T-helper 2 cell treated with Interferon-gamma antibody and Interleukin-4, amounts not matched to agents 5 μg/mL and 100 μg/mL, for 36 hours (primary cell): ENCODE measurements around the gene LTBP2.

Experiments
- DNase-seq: peaks from one replicate; pipeline ENCODE4 v3.0.0; 2021; ENCODE audit warnings: low spot score
- H3K27ac Mint-ChIP-seq: one replicate; pipeline ENCODE4 v1.8.0; 2021; ENCODE audit warnings: mild to moderate bottlenecking, mixed read lengths
- H3K27me3 Mint-ChIP-seq: one replicate; pipeline ENCODE4 v1.8.0; 2021; ENCODE audit warnings: low read depth, mixed read lengths
- H3K36me3 Mint-ChIP-seq: one replicate; pipeline ENCODE4 v1.8.0; 2021; ENCODE audit warnings: low read depth, mixed read lengths
- H3K4me1 Mint-ChIP-seq: one replicate; pipeline ENCODE4 v1.8.0; 2021; ENCODE audit warnings: low read depth, mixed read lengths
- H3K4me3 Mint-ChIP-seq: one replicate; pipeline ENCODE4 v1.8.0; 2022; ENCODE audit warnings: mild to moderate bottlenecking, moderate library complexity, mixed read lengths
- H3K9me3 Mint-ChIP-seq: one replicate; pipeline ENCODE4 v1.8.0; 2021; ENCODE audit warnings: mixed read lengths

Gene LTBP2

DNA sequence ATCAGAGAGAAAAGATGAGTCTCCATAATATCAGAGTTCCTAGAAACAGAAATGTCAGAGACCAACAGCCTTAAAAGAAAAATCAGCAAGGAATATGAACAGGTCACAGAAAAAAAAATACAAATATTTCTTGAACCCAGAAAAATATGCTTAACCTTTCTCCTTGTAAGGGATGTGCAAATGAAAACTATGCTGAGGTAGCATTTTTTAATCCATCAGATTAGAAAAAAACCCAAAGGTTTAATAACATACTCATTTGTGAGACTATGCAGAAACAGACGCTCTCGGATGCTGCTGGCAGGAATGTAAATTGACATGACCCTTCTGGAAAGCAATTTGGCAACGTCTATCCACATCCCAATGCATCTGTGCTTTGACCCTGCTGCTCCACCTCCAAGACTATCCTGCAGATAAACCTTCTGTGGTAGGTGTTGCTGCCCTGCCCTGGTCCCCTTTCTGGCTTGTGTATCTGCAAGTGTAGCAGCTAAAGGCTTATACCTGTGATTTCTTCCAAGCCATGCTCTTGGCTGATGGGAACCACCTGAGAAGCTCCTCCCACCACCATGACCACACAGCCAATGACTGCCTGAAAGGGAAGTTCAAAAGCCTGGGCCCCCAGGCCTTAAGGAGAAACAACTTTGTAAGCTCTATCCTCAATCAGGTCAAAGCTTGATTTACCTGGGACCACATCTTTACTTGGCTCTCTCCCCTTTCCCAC lies 49.4 kb downstream of the LTBP2 start:
- no peak for DNase-seq
- H3K36me3 Mint-ChIP-seq: no peaks in the 10 kb centered on the region
- H3K4me1 Mint-ChIP-seq: no peaks in the 10 kb centered on the region
- H3K27me3 Mint-ChIP-seq: peaks cover 7% of the 10 kb centered on the region
- H3K9me3 Mint-ChIP-seq: no peaks in the 10 kb centered on the region
- no peak overlapping the region for H3K4me3 Mint-ChIP-seq
- H3K27ac Mint-ChIP-seq: no peak overlapping the region

DNA sequence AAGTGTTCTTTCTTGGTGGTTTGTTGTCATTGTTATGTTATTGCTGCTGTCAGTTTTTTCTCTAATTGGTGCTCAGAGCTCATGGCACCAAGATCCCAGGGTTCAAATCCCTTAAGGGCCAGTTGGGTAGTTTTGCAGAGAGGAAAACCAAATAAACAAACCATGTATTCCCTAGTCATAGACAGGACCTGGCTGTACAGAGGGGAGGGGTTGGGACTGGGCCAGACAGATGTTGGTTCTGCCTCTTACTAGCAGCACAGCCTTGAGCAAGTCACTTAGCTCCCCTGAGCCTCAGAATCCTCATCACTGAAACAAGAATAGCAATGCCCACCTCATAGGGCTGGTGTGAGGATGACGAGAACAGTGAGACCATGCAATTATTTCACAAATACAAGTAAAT lies 53.4 kb downstream of the LTBP2 start:
- Mint-ChIP-seq H3K9me3 (no peaks in the 10 kb centered on the region), H3K27ac (no peak overlapping the region), H3K4me1 (no peaks in the 10 kb centered on the region), H3K27me3 (peaks cover 4% of the 10 kb centered on the region), H3K36me3 (no peaks in the 10 kb centered on the region), H3K4me3 (no peak overlapping the region)
- no peak for DNase-seq

- no peaks in the 10 kb centered on the region for H3K4me1 Mint-ChIP-seq
Measured at GRCh38 chr14:74557691-74558090, 54.3 kb downstream of the LTBP2 start.

GRCh38 chr14:74555476-74556050 lies 56.5 kb downstream of the LTBP2 start:
- Mint-ChIP-seq H3K4me3 (no peak overlapping the region), H3K36me3 (no peaks in the 10 kb centered on the region), H3K9me3 (no peaks in the 10 kb centered on the region), H3K27me3 (no peaks in the 10 kb centered on the region), H3K27ac (no peak overlapping the region), H3K4me1 (no peaks in the 10 kb centered on the region)
- DNase-seq: no peak

More at GRCh38 chr14:74557691-74558090, 54.3 kb downstream of the LTBP2 start:
- Mint-ChIP-seq H3K27me3 (peaks cover 3% of the 10 kb centered on the region), H3K4me3 (no peak overlapping the region), H3K27ac (no peak overlapping the region), H3K36me3 (no peaks in the 10 kb centered on the region), H3K9me3 (no peaks in the 10 kb centered on the region)
- no peak for DNase-seq

DNA sequence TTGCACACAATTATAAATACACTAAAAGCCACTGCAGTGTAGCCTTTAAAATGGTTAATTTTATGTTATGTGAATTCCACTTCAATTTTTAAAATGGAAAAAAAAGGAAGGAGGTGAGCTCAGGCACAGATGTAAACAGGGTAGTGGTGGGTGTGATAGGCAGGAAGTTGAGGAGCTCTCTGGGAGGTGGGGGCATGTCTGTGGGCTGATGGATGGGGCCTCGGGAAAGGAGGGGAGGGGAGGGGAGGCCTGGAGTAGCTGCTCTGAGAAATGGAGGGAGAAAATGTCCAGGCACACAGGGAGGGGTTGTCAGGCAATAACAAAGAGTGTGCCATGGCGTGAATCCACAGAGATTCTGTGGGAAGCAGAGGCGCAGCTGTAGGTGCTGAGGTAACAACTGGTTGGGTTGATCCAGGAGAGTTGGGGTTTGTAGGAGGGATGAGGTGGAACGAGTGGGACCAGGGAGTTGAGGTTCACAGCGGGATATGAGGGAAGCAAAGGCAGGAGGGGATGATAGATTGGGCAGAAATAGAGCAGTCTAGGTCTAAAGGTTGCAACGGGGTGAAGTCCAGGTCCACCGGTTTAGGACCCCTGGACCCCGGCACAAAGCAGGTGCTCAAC lies 57.2 kb downstream of the LTBP2 start:
- H3K27me3 Mint-ChIP-seq: no peaks in the 10 kb centered on the region
- no peak overlapping the region for H3K4me3 Mint-ChIP-seq
- no peaks in the 10 kb centered on the region for H3K9me3 Mint-ChIP-seq
- no peaks in the 10 kb centered on the region for H3K36me3 Mint-ChIP-seq
- no peak for DNase-seq
- H3K4me1 Mint-ChIP-seq: no peaks in the 10 kb centered on the region
- no peak overlapping the region for H3K27ac Mint-ChIP-seq

DNA sequence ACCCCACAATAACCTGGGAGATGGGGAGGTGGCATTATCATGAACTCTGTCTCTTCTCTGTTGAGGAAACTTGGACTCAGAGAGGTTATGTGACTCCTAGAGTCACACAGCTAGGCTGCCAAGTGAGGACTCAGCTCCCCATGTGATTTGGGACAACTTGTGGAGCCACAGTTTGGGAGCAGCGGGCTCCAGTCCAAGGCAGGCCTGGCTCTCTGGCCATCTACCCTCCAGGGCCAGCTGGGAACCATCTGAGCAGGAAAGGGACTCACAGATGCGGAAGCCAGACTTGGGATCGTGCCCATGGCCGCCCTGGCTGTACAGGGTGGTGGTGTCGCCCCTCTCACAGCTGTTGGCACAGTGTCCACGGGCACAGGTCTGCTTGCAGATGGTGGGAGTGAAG lies 59.4 kb downstream of the LTBP2 start:
- H3K4me1 Mint-ChIP-seq: no peaks in the 10 kb centered on the region
- H3K4me3 Mint-ChIP-seq: no peak overlapping the region
- no peak for DNase-seq
- H3K27ac Mint-ChIP-seq: no peak overlapping the region
- no peaks in the 10 kb centered on the region for H3K9me3 Mint-ChIP-seq
- H3K36me3 Mint-ChIP-seq: no peaks in the 10 kb centered on the region
- H3K27me3 Mint-ChIP-seq: no peaks in the 10 kb centered on the region

- DNase-seq: no peak
- Mint-ChIP-seq H3K27ac (no peak overlapping the region), H3K36me3 (no peaks in the 10 kb centered on the region), H3K4me1 (no peaks in the 10 kb centered on the region), H3K27me3 (no peaks in the 10 kb centered on the region), H3K9me3 (no peaks in the 10 kb centered on the region), H3K4me3 (no peak overlapping the region)
Measured at GRCh38 chr14:74551431-74552371, 60.3 kb downstream of the LTBP2 start.

DNA sequence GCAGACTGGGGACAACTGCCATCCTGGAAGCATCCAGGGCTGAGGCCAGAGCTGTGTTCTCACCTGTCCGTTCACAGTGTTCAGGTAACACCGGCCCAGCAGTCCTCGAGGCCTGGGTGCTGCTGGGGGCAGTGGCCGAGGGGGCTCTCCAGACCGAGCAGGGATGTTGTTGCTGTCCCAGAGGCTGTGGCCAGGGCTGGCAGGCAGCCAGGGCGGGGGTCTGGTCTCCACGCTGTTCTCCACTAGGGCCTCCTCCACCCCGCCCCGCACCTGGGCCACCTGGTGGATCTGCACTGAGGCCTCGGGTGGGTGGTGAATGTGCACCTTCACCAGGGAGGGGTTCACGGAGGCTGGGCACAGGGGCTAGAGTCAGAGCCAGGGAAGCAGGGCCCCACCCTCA lies 61.0 kb downstream of the LTBP2 start:
- H3K27me3 Mint-ChIP-seq: no peaks in the 10 kb centered on the region

DNA sequence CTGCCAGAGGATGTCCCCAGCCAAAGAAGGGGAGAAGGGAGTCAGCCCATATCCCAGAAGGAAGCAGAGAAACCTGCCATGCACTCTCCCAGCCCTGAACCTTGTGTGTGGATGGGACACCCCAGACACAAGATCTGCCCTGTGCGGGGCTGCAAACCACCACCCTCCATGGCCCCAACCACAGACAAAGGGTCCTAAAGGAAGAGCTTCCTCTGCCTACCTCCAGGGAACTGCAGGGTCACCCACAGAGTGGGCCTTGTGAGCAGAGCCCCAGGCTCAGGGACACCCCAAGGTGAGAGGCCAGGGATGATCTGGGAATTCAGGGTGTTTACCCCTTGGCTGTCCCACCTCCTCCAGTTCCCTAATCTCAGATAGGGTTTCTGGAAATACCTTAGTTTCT lies 62.0 kb downstream of the LTBP2 start:
- H3K9me3 Mint-ChIP-seq: no peaks in the 10 kb centered on the region
- H3K27ac Mint-ChIP-seq: no peak overlapping the region
- no peak for DNase-seq
- H3K4me1 Mint-ChIP-seq: no peaks in the 10 kb centered on the region
- H3K4me3 Mint-ChIP-seq: no peak overlapping the region
- H3K27me3 Mint-ChIP-seq: no peaks in the 10 kb centered on the region
- no peaks in the 10 kb centered on the region for H3K36me3 Mint-ChIP-seq

More for the DNA sequence above, 61.0 kb downstream of the LTBP2 start:
- H3K36me3 Mint-ChIP-seq: no peaks in the 10 kb centered on the region
- H3K4me1 Mint-ChIP-seq: no peaks in the 10 kb centered on the region
- no peaks in the 10 kb centered on the region for H3K9me3 Mint-ChIP-seq
- no peak overlapping the region for H3K4me3 Mint-ChIP-seq
- no peak for DNase-seq
- no peak overlapping the region for H3K27ac Mint-ChIP-seq

DNA sequence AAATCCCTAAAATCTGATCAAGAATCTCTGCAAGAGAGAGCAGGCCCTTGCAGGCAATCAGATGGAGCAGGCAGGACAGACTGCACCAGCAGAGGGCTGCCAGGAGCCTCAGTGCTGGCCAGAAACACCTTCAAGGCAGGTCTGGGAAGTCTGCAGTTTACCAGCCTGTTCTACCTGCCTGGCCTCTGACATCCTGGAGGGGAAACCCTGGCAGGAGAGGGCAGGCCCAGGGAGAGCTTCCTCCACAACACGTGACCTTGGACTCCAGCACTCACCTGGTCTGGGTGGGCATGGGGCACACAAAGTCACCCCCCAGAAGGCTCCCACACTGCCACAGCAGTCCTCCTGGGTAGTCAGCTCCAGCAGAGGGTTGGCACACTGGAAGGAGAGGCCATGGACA lies 62.4 kb downstream of the LTBP2 start:
- no peaks in the 10 kb centered on the region for H3K9me3 Mint-ChIP-seq
- no peak overlapping the region for H3K27ac Mint-ChIP-seq
- H3K27me3 Mint-ChIP-seq: no peaks in the 10 kb centered on the region
- no peak overlapping the region for H3K4me3 Mint-ChIP-seq
- H3K36me3 Mint-ChIP-seq: no peaks in the 10 kb centered on the region
- DNase-seq: no peak
- H3K4me1 Mint-ChIP-seq: no peaks in the 10 kb centered on the region

DNA sequence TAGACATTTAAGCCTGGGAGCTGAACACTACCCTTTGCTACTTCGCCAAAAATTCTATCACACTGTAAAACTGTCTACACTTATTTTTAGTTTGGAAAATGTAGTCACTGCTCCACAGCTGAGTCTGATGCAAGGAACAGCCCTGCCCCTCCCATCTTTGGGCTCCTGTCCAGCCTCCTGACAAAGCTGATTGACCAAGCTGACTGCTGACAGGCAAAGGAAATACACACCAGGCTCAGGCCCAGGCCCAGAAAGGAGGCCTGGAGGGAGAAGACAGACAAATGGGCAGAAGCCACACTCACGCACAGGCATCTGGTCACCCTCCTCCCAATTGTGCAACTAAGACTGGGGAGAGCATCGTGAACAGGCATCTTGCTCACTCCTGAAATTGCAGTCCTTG lies 63.2 kb downstream of the LTBP2 start:
- Mint-ChIP-seq H3K9me3 (no peaks in the 10 kb centered on the region), H3K27me3 (no peaks in the 10 kb centered on the region), H3K4me3 (no peak overlapping the region), H3K36me3 (no peaks in the 10 kb centered on the region), H3K4me1 (no peaks in the 10 kb centered on the region), H3K27ac (no peak overlapping the region)
- DNase-seq: no peak

- Mint-ChIP-seq H3K27me3 (no peaks in the 10 kb centered on the region), H3K4me3 (no peak overlapping the region), H3K4me1 (no peaks in the 10 kb centered on the region), H3K9me3 (no peaks in the 10 kb centered on the region), H3K27ac (no peak overlapping the region), H3K36me3 (no peaks in the 10 kb centered on the region)
- no peak for DNase-seq
Measured at GRCh38 chr14:74547331-74547927, 64.6 kb downstream of the LTBP2 start.

- no peaks in the 10 kb centered on the region for H3K9me3 Mint-ChIP-seq
- DNase-seq: no peak
- no peak overlapping the region for H3K4me3 Mint-ChIP-seq
- H3K36me3 Mint-ChIP-seq: no peaks in the 10 kb centered on the region
- H3K27me3 Mint-ChIP-seq: no peaks in the 10 kb centered on the region
- no peaks in the 10 kb centered on the region for H3K4me1 Mint-ChIP-seq
- no peak overlapping the region for H3K27ac Mint-ChIP-seq
Measured at GRCh38 chr14:74546416-74546815, 65.6 kb downstream of the LTBP2 start.
